GM12878 (cell line): ENCODE measurements around the gene OR4D6. TPM values are rescaled to one million over a fixed set of nuclear protein-coding genes. Genes with fewer than 3 reads are reported as not detected.

Source experiments
- ATAC-seq: fragments of 200-7000 bp; cut with Tn5 transposase; 3 replicates; pipeline ENCODE4 v1.9.1; 2020; ENCODE audit warnings: mild to moderate bottlenecking, moderate library complexity
- BruUV-seq: library from RNA; stranded (reverse); fragments of 400-500 nt; replicated peaks from 2 replicates; lab custom pipeline; 2021; lab: Mats Ljungman, UMichigan
- CTCF ChIA-PET: fragments of 300-600 bp; sonication (Branson Sonifier 250); formaldehyde crosslinking; extraction: SDS; loops from one replicate; lab custom pipeline; 2021; ENCODE audit warnings: inconsistent platforms; lab: Yijun Ruan, JAX
- POLR2A ChIA-PET: fragments of 350-600 bp; formaldehyde crosslinking; extraction: SDS; loops from one replicate; lab custom pipeline; 2021; ENCODE audit warnings: inconsistent platforms; lab: Charles Lee
- RAD21 ChIA-PET: fragments of 300-600 bp; sonication (Branson Sonifier 250); formaldehyde crosslinking; loops from one replicate; lab custom pipeline; 2023; ENCODE audit warnings: antibody characterized with exemption; ENCODE audit not compliant: unreplicated experiment; lab: Charles Lee
- SMC1A ChIA-PET: fragments of 300-600 bp; sonication (Branson Sonifier 250); formaldehyde crosslinking; loops from one replicate; lab custom pipeline; 2023; ENCODE audit not compliant: unreplicated experiment, uncharacterized antibody; lab: Charles Lee
- DNase-seq: peaks from one replicate; pipeline ENCODE4 v3.0.0-alpha.2; 2011; ENCODE audit warnings: low read depth, low spot score
- FAIRE-seq: peaks from 3 replicates; lab custom pipeline; 2011; peaks lifted over from hg19 to GRCh38; lab: Jason Lieb, UNC
- H2AFZ ChIP-seq: 2 replicates; pipeline ENCODE4 v1.6.0; 2011; ENCODE audit warnings: low read depth, low read length, control low read depth; ENCODE audit not compliant: control insufficient read depth
- H3K27ac ChIP-seq: 2 replicates; pipeline ENCODE4 v1.5.1; 2011; ENCODE audit warnings: control low read depth; ENCODE audit not compliant: control insufficient read depth, insufficient read depth
- H3K27me3 ChIP-seq, 2 experiments: replicated peaks in 1 of 2; 2 replicates each; pipeline versions ENCODE4 v1.6.0 to v1.6.1; 2011; ENCODE audit warnings: low read length in 1 of 2; ENCODE audit not compliant: control insufficient read depth in 2 of 2, insufficient read depth in 2 of 2
- H3K36me3 ChIP-seq, 2 experiments: 2 replicates each; pipeline ENCODE4 v1.5.1; 2011; ENCODE audit warnings: low read length in 1 of 2; ENCODE audit not compliant: control insufficient read depth in 2 of 2, insufficient read depth in 2 of 2
- H3K4me1 ChIP-seq: 2 replicates; pipeline ENCODE4 v1.6.1; 2011; ENCODE audit warnings: mild to moderate bottlenecking, low read length, moderate library complexity, mixed read lengths; ENCODE audit not compliant: control insufficient read depth, insufficient read depth
- H3K4me2 ChIP-seq: 2 replicates; pipeline ENCODE4 v1.6.0; 2011; ENCODE audit warnings: control low read depth; ENCODE audit not compliant: control insufficient read depth, insufficient read depth
- H3K4me3 ChIP-seq: fragments of 200-600 bp; sonication (generic); 2 replicates; pipeline ENCODE4 v1.5.1; 2016
- H3K79me2 ChIP-seq: 2 replicates; pipeline ENCODE4 v1.6.0; 2011; ENCODE audit warnings: low read length; ENCODE audit not compliant: control insufficient read depth, insufficient read depth
- H3K9ac ChIP-seq: 2 replicates; pipeline ENCODE4 v1.8.0; 2011; ENCODE audit warnings: low read length, control low read depth, mixed read lengths; ENCODE audit not compliant: control insufficient read depth, insufficient read depth
- H3K9me3 ChIP-seq: replicated peaks from 3 replicates; pipeline ENCODE4 v1.5.1; 2011; ENCODE audit warnings: mild to moderate bottlenecking, low read length; ENCODE audit not compliant: control insufficient read depth, insufficient read depth
- H4K20me1 ChIP-seq: 2 replicates; pipeline ENCODE4 v1.6.0; 2011; ENCODE audit not compliant: control insufficient read depth, insufficient read depth
- CREM ChIP-seq: IDR thresholded peaks from 2 replicates; pipeline ENCODE4 v1.6.1; 2014; ENCODE audit warnings: antibody characterized with exemption, low read depth
- CUX1 ChIP-seq: IDR thresholded peaks from 2 replicates; pipeline ENCODE4 v1.6.1; 2012; ENCODE audit warnings: improper control_type of control experiment, low read depth, low read length; ENCODE audit not compliant: insufficient replicate concordance
- EP300 ChIP-seq, 2 experiments: fragments of 150-350 bp in 1 of 2; IDR thresholded peaks; 2 replicates each; pipeline ENCODE4 v1.6.1; 2011 to 2012; ENCODE audit warnings: low read depth in 2 of 2, low read length in 2 of 2, borderline replicate concordance in 1 of 2, improper control_type of control experiment in 1 of 2, inconsistent platforms in 1 of 2; ENCODE audit not compliant: control insufficient read depth in 1 of 2
- FOXK2 ChIP-seq: fragments of 450-650 bp; IDR thresholded peaks from 2 replicates; pipeline ENCODE4 v1.6.1; 2017; ENCODE audit warnings: mild to moderate bottlenecking, moderate library complexity
- GABPA ChIP-seq: IDR thresholded peaks from 2 replicates; pipeline ENCODE4 v1.6.1; 2014; ENCODE audit warnings: antibody characterized with exemption, low read depth, mild to moderate bottlenecking, inconsistent platforms
- IKZF1 ChIP-seq: fragments of 450-650 bp; conservative IDR thresholded peaks from 2 replicates; pipeline ENCODE4 v1.6.1; 2017; ENCODE audit warnings: antibody characterized with exemption, mild to moderate bottlenecking
- MEF2A ChIP-seq: IDR thresholded peaks from 2 replicates; pipeline ENCODE4 v1.6.1; 2011; ENCODE audit warnings: low read depth, mild to moderate bottlenecking, low read length, moderate library complexity; ENCODE audit not compliant: insufficient read depth
- MEF2B ChIP-seq: fragments of 450-650 bp; IDR thresholded peaks from 2 replicates; pipeline ENCODE4 v1.6.1; 2018; ENCODE audit warnings: mild to moderate bottlenecking, moderate library complexity; ENCODE audit not compliant: partially characterized antibody, poor library complexity, severe bottlenecking
- NBN ChIP-seq: fragments of 450-650 bp; IDR thresholded peaks from 2 replicates; pipeline ENCODE4 v1.6.1; 2016
- NFIC ChIP-seq: IDR thresholded peaks from 2 replicates; pipeline ENCODE4 v1.6.1; 2012; ENCODE audit warnings: low read depth, mild to moderate bottlenecking, inconsistent platforms, low read length, moderate library complexity
- POLR2AphosphoS2 ChIP-seq: IDR thresholded peaks from 2 replicates; pipeline ENCODE4 v1.6.1; 2011; ENCODE audit warnings: low read depth, mild to moderate bottlenecking, low read length, improper control_type of control experiment, moderate library complexity
- RCOR1 ChIP-seq: conservative IDR thresholded peaks from 2 replicates; pipeline ENCODE4 v1.6.1; 2012; ENCODE audit warnings: low read depth, low read length, improper control_type of control experiment
- RFX5 ChIP-seq: IDR thresholded peaks from 2 replicates; pipeline ENCODE4 v1.6.1; 2011; ENCODE audit warnings: low read depth, low read length, improper control_type of control experiment
- ZBTB40 ChIP-seq: fragments of 450-650 bp; IDR thresholded peaks from 2 replicates; pipeline ENCODE4 v1.6.1; 2016; ENCODE audit warnings: mild to moderate bottlenecking, moderate library complexity, borderline replicate concordance
- ZNF24 ChIP-seq: fragments of 450-650 bp; IDR thresholded peaks from 2 replicates; pipeline ENCODE4 v1.6.1; 2017; ENCODE audit warnings: antibody characterized with exemption, mild to moderate bottlenecking
- WGBS: methylation state at CpG from one replicate; pipeline ENCODE4 v1.1.6; 2016; ENCODE audit warnings: low lambda C conversion rate; ENCODE audit not compliant: insufficient replicate concordance, insufficient coverage; ENCODE audit errors: missing lambda C conversion rate; 5-methylcytosine and 5-hydroxymethylcytosine counted together
- in situ Hi-C: fragments of 300-500 bp; cut with MboI; formaldehyde crosslinking; loops from 9 replicates; pipeline ENCODE4 v1.14.3; 2018; ENCODE audit warnings: mixed read lengths
- intact Hi-C: fragments of 100-400 bp; cut with micrococcal nuclease; formaldehyde crosslinking; loops from one replicate; pipeline ENCODE4 v1.14.2; 2022; ENCODE audit not compliant: unreplicated experiment
- polyA plus RNA-seq, 11 experiments: library from polyadenylated mRNA; depleted of rRNA in 4 of 11; unstranded in 6 of 11; stranded (reverse) in 5 of 11; fragments of >200 nt; fragmentation: Nextera tagmentation in 4 of 11; fragmentation: Illumina TruSeq in 1 of 11; extraction: Ambion mirVana in 4 of 11; extraction: Trizol in 1 of 11; gene quantifications; 1 replicate in 1 of 11; 2 replicates in 10 of 11; pipeline versions ENCODE4 v1.2.1 to v1.2.3, GENCODE V29; 2011 to 2016; ENCODE audit warnings: inconsistent platforms in 2 of 11, missing spikeins in 2 of 11, low read depth in 1 of 11
- total RNA-seq, 4 experiments: library from RNA; depleted of rRNA in 3 of 4; stranded (reverse); fragments of >200 nt in 3 of 4; fragmentation: Illumina TruSeq in 1 of 4; extraction: Trizol in 1 of 4; gene quantifications; 2 replicates each; pipeline versions ENCODE4 v1.2.1 to v1.2.3, GENCODE V29; 2013 to 2021

Gene OR4D6
- total and polyA plus RNA-seq, 10 of the 15 experiments (the other 5 are each of a cell fraction or from before 2014, with no cell fraction given) = not detected

- BruUV-seq = no TSS peak
- FAIRE-seq = no peak
- Histone ChIP-seq H3K27ac (no peak overlapping the region), H3K9ac (no peak overlapping the region), H3K4me1 (no peaks in the 10 kb centered on the region), H3K79me2 (no peaks in the 10 kb centered on the region), H3K4me3 (no peak overlapping the region), H3K27me3 (no peaks in the 10 kb centered on the region), H3K36me3 (no peaks in the 10 kb centered on the region), H3K4me2 (no peak overlapping the region), H4K20me1 (no peaks in the 10 kb centered on the region), H2AFZ (no peak overlapping the region), H3K9me3 (no peaks in the 10 kb centered on the region)
- no peak for ATAC-seq
- DNase-seq = no peak
- ChIA-PET SMC1A (interaction anchor here (0.6 to 1.6 kb wide), 3 partner anchors 36 to 223 kb away, joined by 3 read pairs; no protein-coding TSS in a partner anchor), RAD21 (no interaction called here), CTCF (interaction anchor here (0.6 to 1.8 kb wide), 5 partner anchors 12 to 253 kb away, joined by 3 to 7 read pairs (median 3); partner anchors contain the start of gene DTX4), POLR2A (no interaction called here)
- in situ Hi-C loops (loop anchor here (5.0 kb wide), 1 partner anchor 258 kb away; no protein-coding TSS in a partner anchor), intact Hi-C loops (no loop called here)
- WGBS = 19% methylated on average over 4 of the region's 4 CpGs
- TF ChIP-seq RCOR1 = no peak
- TF ChIP-seq CUX1 = no peak
- TF ChIP-seq MEF2B = no peak
- no peak for TF ChIP-seq GABPA
- TF ChIP-seq ZNF24 = no peak
- TF ChIP-seq CREM = no peak
- TF ChIP-seq NBN = no peak
- no peak for TF ChIP-seq MEF2A
- TF ChIP-seq ZBTB40 = no peak
- no peak for TF ChIP-seq IKZF1
- TF ChIP-seq FOXK2 = no peak
- no peak for TF ChIP-seq RFX5
- no peak for TF ChIP-seq NFIC
- TF ChIP-seq EP300 (IDR thresholded peaks at IDR 0.05; ENCODE audit: borderline replicate concordance in 1 of 2, control insufficient read depth in 1 of 2, low read depth in 2 of 2, low read length in 2 of 2) = no peak
- TF ChIP-seq POLR2AphosphoS2 = no peak
Observed at GRCh38 chr11:59425131-59425530, 31.6 kb upstream of the OR4D6 start.
